ENCODE data around the gene NCAPG.
"Not testable (repeated sequence)": the region's sequence is repeated elsewhere in the genome, so short reads cannot be mapped to it uniquely, and the experiment has no call there.

DNA sequence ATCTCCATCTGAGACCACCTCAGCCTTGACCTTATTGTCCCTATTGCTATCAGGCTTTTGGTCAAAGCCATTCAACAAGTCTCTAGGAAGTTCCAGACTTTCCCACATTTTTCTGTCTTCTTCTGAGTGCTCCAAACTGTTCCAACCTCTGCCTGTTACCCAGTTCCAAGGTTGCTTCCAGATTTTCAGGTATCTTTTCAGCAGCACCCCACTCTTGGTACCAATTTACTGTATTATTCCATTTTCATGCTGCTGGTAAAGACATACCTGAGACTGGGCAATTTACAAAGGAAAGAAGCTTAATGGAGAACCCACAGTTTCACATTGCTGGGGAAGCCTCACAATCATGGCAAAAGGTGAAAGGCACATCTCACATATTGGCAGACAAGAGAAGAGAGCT lies 51.1 kb downstream of the NCAPG start:
- TF ChIP-seq CTCF (IDR thresholded peaks at IDR 0.05; ENCODE audit: low read depth, low read length, missing input control); YY1 (IDR thresholded peaks at IDR 0.05); REST (IDR thresholded peaks at IDR 0.05); TAF1 (conservative IDR thresholded peaks at IDR 0.05); RXRA (IDR thresholded peaks at IDR 0.05); ATF3 (IDR thresholded peaks at IDR 0.05); GABPA (IDR thresholded peaks at IDR 0.05 in 1 of 2, conservative IDR thresholded peaks at IDR 0.05 in 1 of 2): not testable (repeated sequence)
- TF ChIP-seq, protein P1, sequence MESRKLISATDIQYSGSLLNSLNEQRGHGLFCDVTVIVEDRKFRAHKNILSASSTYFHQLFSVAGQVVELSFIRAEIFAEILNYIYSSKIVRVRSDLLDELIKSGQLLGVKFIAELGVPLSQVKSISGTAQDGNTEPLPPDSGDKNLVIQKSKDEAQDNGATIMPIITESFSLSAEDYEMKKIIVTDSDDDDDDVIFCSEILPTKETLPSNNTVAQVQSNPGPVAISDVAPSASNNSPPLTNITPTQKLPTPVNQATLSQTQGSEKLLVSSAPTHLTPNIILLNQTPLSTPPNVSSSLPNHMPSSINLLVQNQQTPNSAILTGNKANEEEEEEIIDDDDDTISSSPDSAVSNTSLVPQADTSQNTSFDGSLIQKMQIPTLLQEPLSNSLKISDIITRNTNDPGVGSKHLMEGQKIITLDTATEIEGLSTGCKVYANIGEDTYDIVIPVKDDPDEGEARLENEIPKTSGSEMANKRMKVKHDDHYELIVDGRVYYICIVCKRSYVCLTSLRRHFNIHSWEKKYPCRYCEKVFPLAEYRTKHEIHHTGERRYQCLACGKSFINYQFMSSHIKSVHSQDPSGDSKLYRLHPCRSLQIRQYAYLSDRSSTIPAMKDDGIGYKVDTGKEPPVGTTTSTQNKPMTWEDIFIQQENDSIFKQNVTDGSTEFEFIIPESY (IDR thresholded peaks at IDR 0.05) = not testable (repeated sequence)

Data from liver (tissue), 3 donors.